Loucy (cell line): Measurements from ENCODE around the gene STIMATE.

Experiments used
- H2AFZ ChIP-seq: fragments of 200-600 bp; sonication (generic); 2 replicates; pipeline ENCODE4 v1.6.0; 2016; ENCODE audit warnings: antibody characterized with exemption, mild to moderate bottlenecking, low read length, moderate library complexity
- H3F3A ChIP-seq: fragments of 200-600 bp; 2 replicates; pipeline ENCODE4 v1.6.0; 2016; ENCODE audit warnings: antibody characterized with exemption, low read depth, mild to moderate bottlenecking
- H3K27me3 ChIP-seq: fragments of 200-600 bp; sonication (generic); 2 replicates; pipeline ENCODE4 v1.6.1; 2014; ENCODE audit warnings: low read length, mild to moderate bottlenecking; ENCODE audit not compliant: insufficient read depth, poor library complexity, severe bottlenecking
- H3K36me3 ChIP-seq: fragments of 200-600 bp; sonication (generic); 2 replicates; pipeline ENCODE4 v1.6.1; 2016; ENCODE audit warnings: low read length; ENCODE audit not compliant: insufficient read depth
- H3K4me1 ChIP-seq: fragments of 200-600 bp; sonication (generic); 2 replicates; pipeline ENCODE4 v1.5.1; 2014; ENCODE audit warnings: low read length, mild to moderate bottlenecking; ENCODE audit not compliant: insufficient read depth, poor library complexity, severe bottlenecking
- H3K4me2 ChIP-seq: fragments of 200-600 bp; sonication (generic); 2 replicates; pipeline ENCODE4 v1.6.0; 2014; ENCODE audit warnings: antibody characterized with exemption, low read length, low read depth, mild to moderate bottlenecking; ENCODE audit not compliant: poor library complexity, severe bottlenecking
- H3K4me3 ChIP-seq: fragments of 200-600 bp; sonication (generic); 2 replicates; pipeline ENCODE4 v1.5.1; 2014; ENCODE audit warnings: low read length, mild to moderate bottlenecking, mixed read lengths; ENCODE audit not compliant: poor library complexity, severe bottlenecking
- H3K79me2 ChIP-seq: fragments of 200-600 bp; sonication (generic); 2 replicates; pipeline ENCODE4 v1.6.1; 2014; ENCODE audit warnings: low read length; ENCODE audit not compliant: insufficient read depth
- H3K9ac ChIP-seq: fragments of 200-600 bp; sonication (generic); 2 replicates; pipeline ENCODE4 v1.6.0; 2014; ENCODE audit warnings: mild to moderate bottlenecking, low read depth, low read length, moderate library complexity; ENCODE audit not compliant: poor library complexity, severe bottlenecking
- H3K9me2 ChIP-seq: fragments of 200-600 bp; sonication (generic); replicated peaks from 2 replicates; pipeline ENCODE4 v1.6.1; 2016; ENCODE audit warnings: low read depth, low read length, mixed read lengths
- H3K9me3 ChIP-seq: fragments of 200-600 bp; sonication (generic); 2 replicates; pipeline ENCODE4 v1.6.1; 2014; ENCODE audit warnings: mild to moderate bottlenecking, antibody characterized with exemption, low read length, low read depth; ENCODE audit not compliant: insufficient read depth
- H4K20me1 ChIP-seq: fragments of 200-600 bp; sonication (generic); 2 replicates; pipeline ENCODE4 v1.6.0; 2014; ENCODE audit warnings: antibody characterized with exemption, low read length, mild to moderate bottlenecking; ENCODE audit not compliant: insufficient read depth, poor library complexity, severe bottlenecking
- CTCF ChIP-seq: fragments of 200-600 bp; sonication (generic); conservative IDR thresholded peaks from 2 replicates; pipeline ENCODE4 v1.5.1; 2014; ENCODE audit warnings: mild to moderate bottlenecking, antibody characterized with exemption, low read length
- EZH2phosphoT487 ChIP-seq: fragments of 200-600 bp; IDR thresholded peaks from 2 replicates; pipeline ENCODE4 v1.6.1; 2018; ENCODE audit warnings: antibody characterized with exemption, mild to moderate bottlenecking, moderate library complexity, borderline replicate concordance

Gene STIMATE

GRCh38 chr3:52835766-52836470 is 61.4 kb downstream of the STIMATE start:
- peaks cover 3% of the 10 kb centered on the region; the same call in 1 of the 2 replicates for H3K36me3 ChIP-seq
- no peaks in the 10 kb centered on the region for H3K9me3 ChIP-seq
- no peaks in the 10 kb centered on the region for H4K20me1 ChIP-seq
- H3K4me3 ChIP-seq = no peak overlapping the region
- H3K9ac ChIP-seq = no peak overlapping the region
- TF ChIP-seq EZH2phosphoT487 (no peak), CTCF (no peak)
- no peaks in the 10 kb centered on the region for H3K9me2 ChIP-seq
- no peaks in the 10 kb centered on the region for H3F3A ChIP-seq
- no peaks in the 10 kb centered on the region for H3K27me3 ChIP-seq
- peaks cover 20% of the 10 kb centered on the region for H3K4me1 ChIP-seq
- no peaks in the 10 kb centered on the region for H3K79me2 ChIP-seq
- no peak overlapping the region for H3K4me2 ChIP-seq
- no peak overlapping the region for H2AFZ ChIP-seq

GRCh38 chr3:52834871-52835501 is 62.4 kb downstream of the STIMATE start, which contains the start of gene MUSTN1:
Gene MUSTN1, minus strand, starts transcription at chr3:52835019. Its CDS starts 71 bp downstream, at chr3:52834948.
- TF ChIP-seq CTCF (no peak), EZH2phosphoT487 (no peak)
- no peak within 1 kb of the TSS for H2AFZ ChIP-seq
- H3K27me3 ChIP-seq = no peaks in the 10 kb centered on the region
- H3F3A ChIP-seq = no peaks in the 10 kb centered on the region
- H4K20me1 ChIP-seq = no peaks in the 10 kb centered on the region
- no peaks in the 10 kb centered on the region for H3K9me2 ChIP-seq
- no peaks in the 10 kb centered on the region for H3K79me2 ChIP-seq
- H3K4me3 ChIP-seq = no peak within 1 kb of the TSS
- peaks cover 20% of the 10 kb centered on the region for H3K4me1 ChIP-seq
- no peaks in the 10 kb centered on the region for H3K9me3 ChIP-seq
- no peak within 1 kb of the TSS for H3K4me2 ChIP-seq
- peaks cover 3% of the 10 kb centered on the region; the same call in 1 of the 2 replicates for H3K36me3 ChIP-seq
- H3K9ac ChIP-seq = no peak within 1 kb of the TSS

GRCh38 chr3:52833202-52833601 is 64.1 kb downstream of the STIMATE start:
- Histone ChIP-seq H3K9ac (no peak overlapping the region), H3K79me2 (no peaks in the 10 kb centered on the region), H3K9me2 (no peaks in the 10 kb centered on the region), H4K20me1 (no peaks in the 10 kb centered on the region), H3K9me3 (no peaks in the 10 kb centered on the region), H3K27me3 (no peaks in the 10 kb centered on the region), H3K4me2 (no peak overlapping the region), H2AFZ (no peak overlapping the region), H3F3A (no peaks in the 10 kb centered on the region), H3K36me3 (peaks cover 3% of the 10 kb centered on the region; the same call in 1 of the 2 replicates), H3K4me1 (peaks cover 9% of the 10 kb centered on the region), H3K4me3 (no peak overlapping the region)
- no peak for TF ChIP-seq EZH2phosphoT487
- TF ChIP-seq CTCF = no peak
